ENCODE measurements around the gene MED10. TPM values are rescaled to one million over a fixed set of nuclear protein-coding genes. Genes with fewer than 3 reads are reported as not detected.

Gene MED10
- total and polyA plus RNA-seq, 2 of the 4 experiments (the other 2 are of a cell fraction): 9.1 to 60.0 TPM

DNA sequence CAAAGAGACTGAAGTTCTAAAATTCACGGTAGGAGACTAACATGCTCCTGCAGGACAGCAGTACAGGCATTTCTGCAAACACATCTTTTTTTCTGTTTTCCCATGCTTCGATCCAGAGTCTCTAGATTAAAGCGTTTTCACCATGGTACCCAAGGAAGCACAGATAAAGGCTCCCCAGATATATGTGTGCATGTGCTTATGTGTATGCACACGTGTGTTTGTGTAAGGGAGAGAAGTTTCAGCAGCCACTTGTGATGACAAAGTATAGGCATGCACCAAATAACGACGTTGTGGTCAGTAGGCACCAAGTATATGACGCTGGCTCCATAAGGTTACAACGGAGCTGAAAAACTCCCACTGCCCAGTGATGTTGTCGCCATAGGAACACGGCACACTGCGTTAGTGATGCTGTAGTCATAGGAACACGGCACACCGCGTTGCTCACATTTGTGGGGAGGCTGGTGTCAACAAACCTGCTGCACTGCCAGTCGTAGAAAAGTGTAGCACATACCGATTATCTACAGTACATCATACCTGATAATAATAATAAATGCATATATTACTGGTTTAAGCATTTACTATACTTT, 21.7 kb downstream of the MED10 start:
- no peaks in the 10 kb centered on the region for H3K4me1 ChIP-seq (ENCODE audit: control insufficient read depth, insufficient read depth, low read length)
- H3K9me1 ChIP-seq (ENCODE audit: insufficient read depth, low read length): no peaks in the 10 kb centered on the region
- no peak overlapping the region for H3K9ac ChIP-seq (ENCODE audit: low read depth, low read length)
- BruUV-seq (replicated peaks): no TSS peak
- no peak overlapping the region for H4K8ac ChIP-seq (ENCODE audit: low read depth in 2 of 2, low read length in 2 of 2)
- no peak overlapping the region for H3K14ac ChIP-seq (replicated peaks; ENCODE audit: low read depth, low read length)
- H3K4me2 ChIP-seq (ENCODE audit: low read depth, low read length): no peak overlapping the region
- H3K23ac ChIP-seq (ENCODE audit: low read depth, low read length): no peak overlapping the region
- intact Hi-C loops (cut with micrococcal nuclease): no loop called here
- no peaks in the 10 kb centered on the region for H4K20me1 ChIP-seq (ENCODE audit: insufficient read depth, low read length)
- no peak overlapping the region for H3K18ac ChIP-seq (ENCODE audit: low read depth, low read length)
- H2BK5ac ChIP-seq (ENCODE audit: low read depth, low read length, poor library complexity, severe bottlenecking): no peak overlapping the region
- TF ChIP-seq SMC3 (IDR thresholded peaks at IDR 0.05; ENCODE audit: low read depth, low read length) (no peak), NFE2L2 (IDR thresholded peaks at IDR 0.05; ENCODE audit: low read depth, low read length) (no peak), BHLHE40 (IDR thresholded peaks at IDR 0.05; ENCODE audit: low read depth, low read length) (no peak), MAZ (IDR thresholded peaks at IDR 0.05; ENCODE audit: borderline replicate concordance, low read depth, low read length) (no peak), POLR2A (IDR thresholded peaks at IDR 0.05; ENCODE audit: low read depth, low read length) (no peak), FOS (IDR thresholded peaks at IDR 0.05; ENCODE audit: low read depth, low read length) (no peak), CHD1 (IDR thresholded peaks at IDR 0.05; ENCODE audit: low read depth, low read length) (no peak)
- TF ChIP-seq, protein P1, sequence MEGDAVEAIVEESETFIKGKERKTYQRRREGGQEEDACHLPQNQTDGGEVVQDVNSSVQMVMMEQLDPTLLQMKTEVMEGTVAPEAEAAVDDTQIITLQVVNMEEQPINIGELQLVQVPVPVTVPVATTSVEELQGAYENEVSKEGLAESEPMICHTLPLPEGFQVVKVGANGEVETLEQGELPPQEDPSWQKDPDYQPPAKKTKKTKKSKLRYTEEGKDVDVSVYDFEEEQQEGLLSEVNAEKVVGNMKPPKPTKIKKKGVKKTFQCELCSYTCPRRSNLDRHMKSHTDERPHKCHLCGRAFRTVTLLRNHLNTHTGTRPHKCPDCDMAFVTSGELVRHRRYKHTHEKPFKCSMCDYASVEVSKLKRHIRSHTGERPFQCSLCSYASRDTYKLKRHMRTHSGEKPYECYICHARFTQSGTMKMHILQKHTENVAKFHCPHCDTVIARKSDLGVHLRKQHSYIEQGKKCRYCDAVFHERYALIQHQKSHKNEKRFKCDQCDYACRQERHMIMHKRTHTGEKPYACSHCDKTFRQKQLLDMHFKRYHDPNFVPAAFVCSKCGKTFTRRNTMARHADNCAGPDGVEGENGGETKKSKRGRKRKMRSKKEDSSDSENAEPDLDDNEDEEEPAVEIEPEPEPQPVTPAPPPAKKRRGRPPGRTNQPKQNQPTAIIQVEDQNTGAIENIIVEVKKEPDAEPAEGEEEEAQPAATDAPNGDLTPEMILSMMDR (conservative IDR thresholded peaks at IDR 0.05; ENCODE audit: low read depth, low read length): no peak
- TF ChIP-seq, protein P2, sequence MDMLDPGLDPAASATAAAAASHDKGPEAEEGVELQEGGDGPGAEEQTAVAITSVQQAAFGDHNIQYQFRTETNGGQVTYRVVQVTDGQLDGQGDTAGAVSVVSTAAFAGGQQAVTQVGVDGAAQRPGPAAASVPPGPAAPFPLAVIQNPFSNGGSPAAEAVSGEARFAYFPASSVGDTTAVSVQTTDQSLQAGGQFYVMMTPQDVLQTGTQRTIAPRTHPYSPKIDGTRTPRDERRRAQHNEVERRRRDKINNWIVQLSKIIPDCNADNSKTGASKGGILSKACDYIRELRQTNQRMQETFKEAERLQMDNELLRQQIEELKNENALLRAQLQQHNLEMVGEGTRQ (IDR thresholded peaks at IDR 0.05; ENCODE audit: low read depth, low read length): no peak
- TF ChIP-seq, protein P3, sequence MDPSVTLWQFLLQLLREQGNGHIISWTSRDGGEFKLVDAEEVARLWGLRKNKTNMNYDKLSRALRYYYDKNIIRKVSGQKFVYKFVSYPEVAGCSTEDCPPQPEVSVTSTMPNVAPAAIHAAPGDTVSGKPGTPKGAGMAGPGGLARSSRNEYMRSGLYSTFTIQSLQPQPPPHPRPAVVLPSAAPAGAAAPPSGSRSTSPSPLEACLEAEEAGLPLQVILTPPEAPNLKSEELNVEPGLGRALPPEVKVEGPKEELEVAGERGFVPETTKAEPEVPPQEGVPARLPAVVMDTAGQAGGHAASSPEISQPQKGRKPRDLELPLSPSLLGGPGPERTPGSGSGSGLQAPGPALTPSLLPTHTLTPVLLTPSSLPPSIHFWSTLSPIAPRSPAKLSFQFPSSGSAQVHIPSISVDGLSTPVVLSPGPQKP (IDR thresholded peaks at IDR 0.05; ENCODE audit: borderline replicate concordance, low read depth, low read length): no peak
- no peak overlapping the region for H4K5ac ChIP-seq (ENCODE audit: low read depth, low read length)
- no peak overlapping the region for H3K27ac ChIP-seq (ENCODE audit: insufficient read depth, low read length)
- no peak overlapping the region for H2BK20ac ChIP-seq (ENCODE audit: low read depth, low read length)
- dilution Hi-C loops (cut with HindIII; ENCODE audit: low sequenced_read_pairs, unreplicated experiment): no loop called here
- H2BK120ac ChIP-seq (ENCODE audit: low read depth, low read length): no peak overlapping the region
- H3K4me3 ChIP-seq (ENCODE audit: insufficient read depth, low read depth, low read length): no peak overlapping the region
- DNase-seq: no peak
- H3K27me3 ChIP-seq (ENCODE audit: control insufficient read depth, insufficient read depth, low read length): no peaks in the 10 kb centered on the region
- no peak overlapping the region for H3K4ac ChIP-seq (ENCODE audit: low read depth, low read length)
- CTCF ChIA-PET: no interaction called here
- H2BK15ac ChIP-seq (ENCODE audit: low read depth, low read length): no peak overlapping the region
- no peak for ATAC-seq (ENCODE audit: low read depth)
- no peaks in the 10 kb centered on the region for H3K36me3 ChIP-seq (ENCODE audit: control insufficient read depth, insufficient read depth, low read length)
- POLR2A ChIA-PET (ENCODE audit: unreplicated experiment): no interaction called here
- H4K91ac ChIP-seq (ENCODE audit: insufficient read depth, low read depth, low read length): no peak overlapping the region
- no peak overlapping the region; the same call in 1 of the 2 replicates for H3K56ac ChIP-seq (ENCODE audit: extremely low read depth, insufficient read depth, low read length)
- H2AK5ac ChIP-seq (ENCODE audit: low read depth, low read length): no peak overlapping the region
- H3K9me3 ChIP-seq (ENCODE audit: control insufficient read depth, insufficient read depth, low read length): no peaks in the 10 kb centered on the region
- H2AK9ac ChIP-seq (replicated peaks; ENCODE audit: low read depth, low read length, poor library complexity): no peak overlapping the region
- WGBS, 2 experiments (ENCODE audit: extremely low coverage in 2 of 2, insufficient read length in 1 of 2): 85% methylated on average over 7 of the region's 16 CpGs; no CpG with 5 or more reads in 1 of the 2 experiments
- in situ Hi-C loops (cut with MboI; ENCODE audit: low sequenced_read_pairs): no loop called here
- H2AFZ ChIP-seq (replicated peaks; ENCODE audit: low read length, poor library complexity): no peak overlapping the region
- H3K79me1 ChIP-seq (ENCODE audit: low read depth in 1 of 2, low read length in 2 of 2): no peaks in the 10 kb centered on the region

All from IMR-90 (cell line).